H1 (cell line): ENCODE results near the gene KRT34. TPM values are rescaled to one million over a fixed set of nuclear protein-coding genes. Genes with fewer than 3 reads are reported as not detected.

Source experiments
- CTCF ChIA-PET: fragments of 300-600 bp; sonication (Branson Sonifier 250); formaldehyde crosslinking; loops from one replicate; lab custom pipeline; 2021; ENCODE audit not compliant: partially characterized antibody; lab: Charles Lee
- POLR2A ChIA-PET: fragments of 300-600 bp; sonication (Branson Sonifier 250); formaldehyde crosslinking; loops from one replicate; lab custom pipeline; 2021; ENCODE audit warnings: inconsistent platforms; ENCODE audit not compliant: partially characterized antibody; lab: Charles Lee
- DNase-seq, 2 experiments: peaks; one replicate each; pipeline versions ENCODE4 v3.0.0 to v3.0.0-alpha.2; 2010 to 2022; ENCODE audit warnings: low spot score in 2 of 2, low read depth in 1 of 2, mixed read lengths in 1 of 2
- FAIRE-seq: peaks from 2 replicates; lab custom pipeline; 2011; peaks lifted over from hg19 to GRCh38; lab: Jason Lieb, UNC
- H2AFZ ChIP-seq: 2 replicates; pipeline ENCODE4 v1.8.1; 2012; ENCODE audit warnings: low read length, inconsistent platforms
- H2AK5ac ChIP-seq: 2 replicates; pipeline ENCODE4 v1.6.1; 2013; ENCODE audit warnings: low read depth, low read length
- H2BK120ac ChIP-seq: replicated peaks from 2 replicates; pipeline ENCODE3; 2013; ENCODE audit warnings: low read depth, low read length, inconsistent platforms
- H2BK12ac ChIP-seq: 2 replicates; pipeline ENCODE4 v1.6.1; 2013; ENCODE audit warnings: low read depth, low read length
- H2BK15ac ChIP-seq: 2 replicates; pipeline ENCODE4 v1.6.1; 2013; ENCODE audit warnings: low read length
- H2BK20ac ChIP-seq: 2 replicates; pipeline ENCODE4 v1.6.1; 2013; ENCODE audit warnings: low read length
- H2BK5ac ChIP-seq: 2 replicates; pipeline ENCODE4 v1.6.1; 2013; ENCODE audit warnings: low read depth, low read length
- H3K14ac ChIP-seq: 2 replicates; pipeline ENCODE4 v1.6.1; 2013; ENCODE audit warnings: inconsistent platforms; ENCODE audit not compliant: insufficient read length
- H3K18ac ChIP-seq: 2 replicates; pipeline ENCODE4 v1.6.1; 2013; ENCODE audit warnings: low read length; ENCODE audit errors: extremely low read depth
- H3K23ac ChIP-seq: 2 replicates; pipeline ENCODE4 v1.6.1; 2013; ENCODE audit warnings: inconsistent platforms; ENCODE audit not compliant: insufficient read length
- H3K23me2 ChIP-seq: 2 replicates; pipeline ENCODE4 v1.6.1; 2013; ENCODE audit warnings: low read depth, low read length
- H3K27ac ChIP-seq: 2 replicates; pipeline ENCODE4 v1.6.1; 2011; ENCODE audit warnings: low read depth, low read length, inconsistent platforms
- H3K27me3 ChIP-seq, 4 experiments: replicated peaks in 1 of 4; 1 replicate in 1 of 4; 2 replicates in 3 of 4; pipeline versions ENCODE4 v1.6.1 to v1.8.1; 2011 to 2013; ENCODE audit warnings: low read length in 3 of 4, mild to moderate bottlenecking in 3 of 4, inconsistent platforms in 2 of 4, mixed read lengths in 2 of 4, moderate library complexity in 1 of 4; ENCODE audit not compliant: control insufficient read depth in 3 of 4, insufficient read depth in 3 of 4; ENCODE audit errors: extremely low read depth in 1 of 4
- H3K36me3 ChIP-seq, 4 experiments: 2 replicates each; pipeline versions ENCODE4 v1.6.1 to v1.8.1; 2011 to 2013; ENCODE audit warnings: mild to moderate bottlenecking in 4 of 4, low read length in 3 of 4, moderate library complexity in 2 of 4, control low read depth in 1 of 4, inconsistent platforms in 1 of 4; ENCODE audit not compliant: insufficient read depth in 4 of 4, control insufficient read depth in 2 of 4
- H3K4ac ChIP-seq: replicated peaks from 2 replicates; pipeline ENCODE3; 2013; ENCODE audit warnings: low read length, low read depth, mixed read lengths, inconsistent platforms; ENCODE audit not compliant: insufficient read length
- H3K4me1 ChIP-seq, 4 experiments: replicated peaks in 1 of 4; 1 replicate in 1 of 4; 2 replicates in 3 of 4; pipeline versions ENCODE4 v1.6.1 to v1.8.1; 2011 to 2013; ENCODE audit warnings: low read length in 3 of 4, inconsistent platforms in 2 of 4, mixed read lengths in 1 of 4; ENCODE audit not compliant: insufficient read depth in 4 of 4, control insufficient read depth in 3 of 4
- H3K4me2 ChIP-seq, 2 experiments: 2 replicates each; pipeline versions ENCODE4 v1.6.1 to v1.8.1; 2011 to 2013; ENCODE audit warnings: low read depth in 2 of 2, low read length in 2 of 2, control low read depth in 1 of 2, inconsistent platforms in 1 of 2, mild to moderate bottlenecking in 1 of 2; ENCODE audit not compliant: insufficient read depth in 1 of 2
- H3K4me3 ChIP-seq, 4 experiments: fragments of 200-600, 300-600 bp in 1 of 4; sonication (generic), shearing (Covaris generic), sonication (Bioruptor Twin) in 1 of 4; 2 replicates each; pipeline versions ENCODE4 v1.5.1 to v1.8.1; 2011 to 2016; ENCODE audit warnings: low read length in 4 of 4, low read depth in 3 of 4, control low read depth in 2 of 4, inconsistent platforms in 2 of 4, mild to moderate bottlenecking in 2 of 4, mixed read lengths in 1 of 4, moderate library complexity in 1 of 4; ENCODE audit not compliant: insufficient read depth in 2 of 4; ENCODE audit errors: extremely low read depth in 1 of 4
- H3K56ac ChIP-seq: replicated peaks from 2 replicates; pipeline ENCODE3; 2013; ENCODE audit warnings: low read depth, mild to moderate bottlenecking, mixed read lengths, low read length, inconsistent platforms; ENCODE audit not compliant: insufficient read length
- H3K79me1 ChIP-seq: 2 replicates; pipeline ENCODE4 v1.6.1; 2013; ENCODE audit warnings: low read depth, low read length, control low read depth
- H3K79me2 ChIP-seq, 2 experiments: 2 replicates each; pipeline versions ENCODE4 v1.6.1 to v1.8.1; 2012 to 2013; ENCODE audit warnings: low read length in 2 of 2, mild to moderate bottlenecking in 2 of 2, inconsistent platforms in 1 of 2; ENCODE audit not compliant: insufficient read depth in 2 of 2, control insufficient read depth in 1 of 2
- H3K9ac ChIP-seq, 4 experiments: replicated peaks in 1 of 4; 1 replicate in 1 of 4; 2 replicates in 3 of 4; pipeline versions ENCODE4 v1.6.1 to v1.8.1; 2011 to 2013; ENCODE audit warnings: low read depth in 3 of 4, low read length in 3 of 4, control low read depth in 2 of 4, mild to moderate bottlenecking in 2 of 4, moderate library complexity in 2 of 4, inconsistent platforms in 1 of 4; ENCODE audit errors: extremely low read depth in 1 of 4
- H3K9me3 ChIP-seq, 2 experiments: 2 replicates each; pipeline versions ENCODE4 v1.6.1 to v1.8.1; 2012 to 2013; ENCODE audit warnings: mild to moderate bottlenecking in 2 of 2, moderate library complexity in 2 of 2, control low read depth in 1 of 2, inconsistent platforms in 1 of 2, low read depth in 1 of 2, low read length in 1 of 2, mixed read lengths in 1 of 2; ENCODE audit not compliant: insufficient read depth in 2 of 2
- H4K20me1 ChIP-seq, 2 experiments: replicated peaks in 1 of 2; 2 replicates each; pipeline versions ENCODE3 to v1.8.1; 2011 to 2013; ENCODE audit warnings: inconsistent platforms in 2 of 2, low read length in 2 of 2, mild to moderate bottlenecking in 1 of 2; ENCODE audit not compliant: insufficient read depth in 2 of 2, control insufficient read depth in 1 of 2
- H4K5ac ChIP-seq: 2 replicates; pipeline ENCODE4 v1.6.1; 2013; ENCODE audit warnings: low read length, low read depth, mixed read lengths, inconsistent platforms; ENCODE audit not compliant: insufficient read length
- H4K8ac ChIP-seq: 2 replicates; pipeline ENCODE4 v1.8.0; 2013; ENCODE audit warnings: mild to moderate bottlenecking, moderate library complexity, low read length, inconsistent platforms; ENCODE audit not compliant: insufficient read depth; ENCODE audit errors: extremely low read depth
- H4K91ac ChIP-seq: replicated peaks from 2 replicates; pipeline ENCODE3; 2013; ENCODE audit warnings: low read length, mixed read lengths, inconsistent platforms; ENCODE audit not compliant: insufficient read length
- EZH2 ChIP-seq: fragments of 200-600 bp; sonication (generic); IDR thresholded peaks from 2 replicates; pipeline ENCODE4 v1.7.1; 2012; ENCODE audit warnings: low read depth, mild to moderate bottlenecking, moderate library complexity, low read length, inconsistent platforms; ENCODE audit not compliant: severe bottlenecking
- KDM4A ChIP-seq: IDR thresholded peaks from one replicate; pipeline ENCODE4 v1.7.1; 2012; ENCODE audit warnings: low read depth, mild to moderate bottlenecking, moderate library complexity, low read length, inconsistent platforms; ENCODE audit not compliant: severe bottlenecking
- KDM5A ChIP-seq: fragments of 200-600 bp; IDR thresholded peaks from 2 replicates; pipeline ENCODE4 v1.7.1; 2012; ENCODE audit warnings: mild to moderate bottlenecking, low read length, inconsistent platforms, mixed read lengths
- PHF8 ChIP-seq: fragments of 200-600 bp; sonication (generic); conservative IDR thresholded peaks from 2 replicates; pipeline ENCODE4 v1.7.1; 2012; ENCODE audit warnings: low read depth, mild to moderate bottlenecking, inconsistent platforms, low read length, moderate library complexity
- POLR2A ChIP-seq, 2 experiments: IDR thresholded peaks; 1 replicate in 1 of 2; 2 replicates in 1 of 2; pipeline ENCODE4 v1.6.1; 2011; ENCODE audit warnings: low read depth in 2 of 2, low read length in 2 of 2, mild to moderate bottlenecking in 2 of 2; ENCODE audit errors: control extremely low read depth in 1 of 2
- RAD21 ChIP-seq, 2 experiments: IDR thresholded peaks in 1 of 2; conservative IDR thresholded peaks in 1 of 2; 2 replicates each; pipeline ENCODE4 v1.6.1; 2011; ENCODE audit warnings: low read depth in 2 of 2, low read length in 2 of 2, improper control_type of control experiment in 1 of 2, inconsistent platforms in 1 of 2, mild to moderate bottlenecking in 1 of 2, moderate library complexity in 1 of 2
- SP4 ChIP-seq: IDR thresholded peaks from 2 replicates; pipeline ENCODE4 v1.6.1; 2012; ENCODE audit warnings: low read length, inconsistent platforms
- TAF1 ChIP-seq: IDR thresholded peaks from 2 replicates; pipeline ENCODE4 v1.6.1; 2011; ENCODE audit warnings: mild to moderate bottlenecking, low read depth, low read length
- WGBS, 2 experiments: shearing (Covaris generic) in 1 of 2; methylation state at CpG; one replicate each; pipeline versions ENCODE4 v1.1.6 to v1.1.7; 2013 to 2015; ENCODE audit warnings: low lambda C conversion rate in 2 of 2, mixed read lengths in 2 of 2, inconsistent platforms in 1 of 2, low coverage in 1 of 2, missing lambda C conversion rate in 1 of 2; ENCODE audit not compliant: insufficient replicate concordance in 2 of 2, insufficient coverage in 1 of 2, insufficient read length in 1 of 2; ENCODE audit errors: extremely low coverage in 1 of 2, missing lambda C conversion rate in 1 of 2; 5-methylcytosine and 5-hydroxymethylcytosine counted together
- polyA plus RNA-seq, 7 experiments: library from polyadenylated mRNA; depleted of rRNA in 3 of 7; stranded (reverse) in 5 of 7; unstranded in 2 of 7; fragments of >200 nt in 5 of 7; fragments of 200-250 nt in 2 of 7; gene quantifications; 1 replicate in 5 of 7; 2 replicates in 1 of 7; 4 replicates in 1 of 7; pipeline versions ENCODE4 v1.2.1 to v1.2.3, GENCODE V29; 2011 to 2013; ENCODE audit warnings: missing spikeins in 2 of 7, mixed read lengths in 2 of 7
- total RNA-seq: library from RNA; stranded (reverse); fragmentation: NEBNext Ultra II Directional; extraction: Animal tissue kit (Norgen Biotek cat#: 25700); gene quantifications from 2 replicates; pipeline ENCODE4 v1.2.1, GENCODE V29; 2021
- TF ChIP-seq, protein P1 (sequence below): IDR thresholded peaks from 2 replicates; pipeline ENCODE4 v1.6.1; 2011; ENCODE audit warnings: low read length, improper control_type of control experiment
- TF ChIP-seq, protein P2 (sequence below): IDR thresholded peaks from 2 replicates; pipeline ENCODE4 v1.6.1; 2012; ENCODE audit warnings: low read length, inconsistent platforms
- TF ChIP-seq, protein P3 (sequence below): IDR thresholded peaks from 2 replicates; pipeline ENCODE4 v1.6.1; 2012; ENCODE audit warnings: inconsistent platforms

Gene KRT34
- total and polyA plus RNA-seq, 2 of the 8 experiments (the other 6 are each of a cell fraction or from before 2014, with no cell fraction given) = not detected

DNA sequence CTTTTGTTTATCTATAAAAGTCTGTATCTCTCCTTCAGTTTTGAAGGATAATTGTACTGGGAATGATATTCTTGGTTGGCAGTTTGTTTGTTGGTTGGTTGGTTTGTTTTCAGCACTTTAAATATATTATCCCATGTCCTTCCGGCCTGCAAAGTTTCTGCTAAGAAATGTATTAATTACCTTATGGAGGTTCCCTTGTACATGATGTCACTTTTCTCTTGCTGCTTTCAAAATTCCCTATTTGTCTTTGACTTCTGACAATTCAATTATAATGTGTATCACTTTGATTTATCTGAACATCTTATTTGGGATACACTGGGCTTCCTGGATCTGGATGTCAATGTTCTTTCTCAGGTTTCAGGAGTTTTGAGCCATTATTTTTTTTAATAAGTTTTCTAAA is 4.1 kb upstream of the KRT34 start:
- 94% methylated on average over 1 of the region's 1 CpG; no CpG with 5 or more reads in 1 of the 2 experiments for WGBS, 2 experiments
- H4K20me1 ChIP-seq = no peaks in the 10 kb centered on the region
- H2BK15ac ChIP-seq = no peak overlapping the region
- H4K91ac ChIP-seq = no peak overlapping the region
- H3K79me1 ChIP-seq = no peaks in the 10 kb centered on the region
- ChIA-PET POLR2A (no interaction called here), CTCF (no interaction called here)
- no peaks in the 10 kb centered on the region for H3K27me3 ChIP-seq
- no peaks in the 10 kb centered on the region for H3K79me2 ChIP-seq
- no peak overlapping the region for H2AK5ac ChIP-seq
- H4K5ac ChIP-seq = no peak overlapping the region
- no peak overlapping the region for H2BK5ac ChIP-seq
- H2BK120ac ChIP-seq = no peak overlapping the region
- FAIRE-seq = no peak
- no peak overlapping the region for H2BK12ac ChIP-seq
- no peak overlapping the region for H3K9ac ChIP-seq
- H4K8ac ChIP-seq = no peak overlapping the region
- no peak overlapping the region for H3K4me3 ChIP-seq
- no peak overlapping the region for H3K4me2 ChIP-seq
- H3K14ac ChIP-seq = no peak overlapping the region
- H3K27ac ChIP-seq = no peak overlapping the region
- no peaks in the 10 kb centered on the region for H3K4me1 ChIP-seq
- H3K36me3 ChIP-seq = no peaks in the 10 kb centered on the region
- no peaks in the 10 kb centered on the region; a peak in 1 of 4 replicates for H3K9me3 ChIP-seq
- H2AFZ ChIP-seq = no peak overlapping the region
- H3K23ac ChIP-seq = no peak overlapping the region
- H3K23me2 ChIP-seq = no peaks in the 10 kb centered on the region
- DNase-seq = no peak
- no peak overlapping the region for H3K56ac ChIP-seq
- no peak overlapping the region for H3K4ac ChIP-seq
- no peak overlapping the region for H3K18ac ChIP-seq
- no peak overlapping the region for H2BK20ac ChIP-seq
- TF ChIP-seq, protein P1, sequence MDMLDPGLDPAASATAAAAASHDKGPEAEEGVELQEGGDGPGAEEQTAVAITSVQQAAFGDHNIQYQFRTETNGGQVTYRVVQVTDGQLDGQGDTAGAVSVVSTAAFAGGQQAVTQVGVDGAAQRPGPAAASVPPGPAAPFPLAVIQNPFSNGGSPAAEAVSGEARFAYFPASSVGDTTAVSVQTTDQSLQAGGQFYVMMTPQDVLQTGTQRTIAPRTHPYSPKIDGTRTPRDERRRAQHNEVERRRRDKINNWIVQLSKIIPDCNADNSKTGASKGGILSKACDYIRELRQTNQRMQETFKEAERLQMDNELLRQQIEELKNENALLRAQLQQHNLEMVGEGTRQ = no peak
- TF ChIP-seq, protein P2, sequence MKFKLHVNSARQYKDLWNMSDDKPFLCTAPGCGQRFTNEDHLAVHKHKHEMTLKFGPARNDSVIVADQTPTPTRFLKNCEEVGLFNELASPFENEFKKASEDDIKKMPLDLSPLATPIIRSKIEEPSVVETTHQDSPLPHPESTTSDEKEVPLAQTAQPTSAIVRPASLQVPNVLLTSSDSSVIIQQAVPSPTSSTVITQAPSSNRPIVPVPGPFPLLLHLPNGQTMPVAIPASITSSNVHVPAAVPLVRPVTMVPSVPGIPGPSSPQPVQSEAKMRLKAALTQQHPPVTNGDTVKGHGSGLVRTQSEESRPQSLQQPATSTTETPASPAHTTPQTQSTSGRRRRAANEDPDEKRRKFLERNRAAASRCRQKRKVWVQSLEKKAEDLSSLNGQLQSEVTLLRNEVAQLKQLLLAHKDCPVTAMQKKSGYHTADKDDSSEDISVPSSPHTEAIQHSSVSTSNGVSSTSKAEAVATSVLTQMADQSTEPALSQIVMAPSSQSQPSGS = no peak
- TF ChIP-seq KDM4A (no peak), SP4 (no peak), PHF8 (no peak), TAF1 (no peak), RAD21 (IDR thresholded peaks at IDR 0.05 in 1 of 2, conservative IDR thresholded peaks at IDR 0.05 in 1 of 2; ENCODE audit: low read depth in 2 of 2, low read length in 2 of 2) (no peak), POLR2A (IDR thresholded peaks at IDR 0.05; ENCODE audit: control extremely low read depth in 1 of 2, low read depth in 2 of 2, low read length in 2 of 2) (no peak), EZH2 (no peak), KDM5A (no peak)
- TF ChIP-seq, protein P3, sequence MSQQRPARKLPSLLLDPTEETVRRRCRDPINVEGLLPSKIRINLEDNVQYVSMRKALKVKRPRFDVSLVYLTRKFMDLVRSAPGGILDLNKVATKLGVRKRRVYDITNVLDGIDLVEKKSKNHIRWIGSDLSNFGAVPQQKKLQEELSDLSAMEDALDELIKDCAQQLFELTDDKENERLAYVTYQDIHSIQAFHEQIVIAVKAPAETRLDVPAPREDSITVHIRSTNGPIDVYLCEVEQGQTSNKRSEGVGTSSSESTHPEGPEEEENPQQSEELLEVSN = no peak
